HAP-1 (cell line): Measurements from ENCODE around the gene NOC4L.

Source experiments
- DNase-seq, 2 experiments: peaks; one replicate each; pipeline ENCODE4 v3.0.0-alpha.2; 2016 to 2020; ENCODE audit warnings: low spot score in 2 of 2
- H3K27me3 ChIP-seq: fragments of 250-450 bp; sonication (Bioruptor Pico); 2 replicates; pipeline ENCODE4 v1.5.1; 2020; ENCODE audit warnings: low read depth, mild to moderate bottlenecking, moderate library complexity
- H3K36me3 ChIP-seq: fragments of 250-450 bp; sonication (Bioruptor Pico); replicated peaks from 2 replicates; pipeline ENCODE4 v1.5.1; 2020; ENCODE audit warnings: mild to moderate bottlenecking
- H3K4me1 ChIP-seq: fragments of 250-450 bp; sonication (Bioruptor Pico); 2 replicates; pipeline ENCODE4 v1.5.1; 2020; ENCODE audit warnings: mild to moderate bottlenecking
- H3K4me3 ChIP-seq: fragments of 250-450 bp; sonication (Bioruptor Pico); 2 replicates; pipeline ENCODE4 v1.5.1; 2020; ENCODE audit warnings: mild to moderate bottlenecking, moderate library complexity
- H3K9me3 ChIP-seq: fragments of 250-450 bp; sonication (Bioruptor Pico); 2 replicates; pipeline ENCODE4 v1.5.1; 2020; ENCODE audit warnings: mild to moderate bottlenecking, moderate library complexity
- in situ Hi-C: fragments of 300-500 bp; cut with MboI; formaldehyde crosslinking; loops from 3 replicates; pipeline ENCODE4 v1.14.3; 2020; ENCODE audit warnings: low sequenced_read_pairs, inconsistent platforms, mixed read lengths

The NOC4L gene

DNA sequence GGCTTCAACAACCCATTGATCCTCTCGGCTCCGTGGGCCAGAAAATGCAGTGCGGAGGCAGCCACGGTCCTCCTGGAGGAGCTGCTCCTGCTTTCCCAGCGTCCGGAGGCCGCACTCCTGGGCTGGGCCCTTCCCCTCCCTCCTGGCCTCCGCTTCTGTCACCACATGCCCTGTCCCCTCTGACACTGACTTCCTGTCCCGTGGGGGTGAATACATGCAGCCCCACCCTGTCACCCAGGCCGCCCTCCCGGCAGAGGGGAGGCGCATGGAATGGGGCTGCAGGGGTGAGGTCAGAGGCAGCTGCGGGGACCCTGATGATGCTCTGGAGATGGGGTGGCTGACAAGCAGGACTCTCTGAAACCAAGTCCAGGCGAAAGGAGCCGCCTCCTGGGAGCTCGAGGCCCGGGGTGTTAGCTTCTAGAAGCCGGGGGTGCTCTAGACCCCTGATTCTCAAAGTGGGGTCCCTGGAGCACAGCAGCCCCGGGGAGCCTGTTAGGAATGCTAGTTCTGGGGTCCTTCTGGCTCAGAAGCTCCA lies 32.2 kb downstream of the NOC4L start:
- Histone ChIP-seq H3K4me3 (no peak overlapping the region), H3K4me1 (no peaks in the 10 kb centered on the region), H3K36me3 (no peaks in the 10 kb centered on the region), H3K9me3 (no peaks in the 10 kb centered on the region), H3K27me3 (peaks cover 36% of the 10 kb centered on the region)
- no peak for DNase-seq
- in situ Hi-C loops: no loop called here

DNA sequence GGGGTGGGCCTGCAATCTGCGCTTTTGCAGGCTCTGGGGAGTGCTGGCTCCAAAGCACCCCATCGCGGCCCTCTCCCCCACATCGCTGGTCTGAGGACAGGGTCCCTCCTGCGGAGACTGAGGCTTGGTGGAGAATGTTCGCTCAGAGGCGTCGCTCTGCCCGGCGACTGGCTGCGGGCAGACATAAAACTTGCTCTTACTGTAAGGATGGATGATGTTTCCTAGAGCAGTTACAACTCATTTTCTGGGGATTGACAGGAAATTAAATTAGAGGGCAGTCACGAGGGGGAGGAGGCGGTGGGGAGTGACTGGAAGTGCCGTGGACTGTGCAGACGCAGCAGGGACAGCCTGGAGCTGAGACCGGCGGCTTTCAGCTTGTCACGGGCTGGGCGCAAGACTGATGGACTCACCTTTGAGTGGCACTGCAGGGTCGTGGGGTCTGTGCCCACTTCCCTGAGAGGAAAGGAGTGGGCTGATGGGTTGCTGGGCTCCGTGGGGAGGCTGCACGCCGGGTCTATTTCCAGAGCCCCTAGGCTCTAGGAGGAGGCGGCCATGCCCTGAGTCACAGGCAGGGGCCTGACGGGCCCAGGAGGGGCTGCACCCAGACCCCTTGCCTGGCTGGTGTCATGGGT lies 32.8 kb downstream of the NOC4L start:
- Histone ChIP-seq H3K4me3 (no peak overlapping the region), H3K9me3 (no peaks in the 10 kb centered on the region), H3K36me3 (no peaks in the 10 kb centered on the region), H3K27me3 (peaks cover 36% of the 10 kb centered on the region), H3K4me1 (no peaks in the 10 kb centered on the region)
- in situ Hi-C loops: no loop called here
- DNase-seq: no peak

GRCh38 chr12:132178316-132178715 lies 34.1 kb downstream of the NOC4L start:
- no peaks in the 10 kb centered on the region for H3K36me3 ChIP-seq
- no peak for DNase-seq
- H3K27me3 ChIP-seq: peaks cover 27% of the 10 kb centered on the region
- no peak overlapping the region for H3K4me3 ChIP-seq
- H3K9me3 ChIP-seq: no peaks in the 10 kb centered on the region
- H3K4me1 ChIP-seq: no peaks in the 10 kb centered on the region
- in situ Hi-C loops: no loop called here

GRCh38 chr12:132178801-132179401 lies 34.6 kb downstream of the NOC4L start:
- in situ Hi-C loops: no loop called here
- no peaks in the 10 kb centered on the region for H3K4me1 ChIP-seq
- peaks cover 30% of the 10 kb centered on the region for H3K27me3 ChIP-seq
- H3K36me3 ChIP-seq: no peaks in the 10 kb centered on the region
- no peak overlapping the region for H3K4me3 ChIP-seq
- no peak for DNase-seq
- no peaks in the 10 kb centered on the region for H3K9me3 ChIP-seq

DNA sequence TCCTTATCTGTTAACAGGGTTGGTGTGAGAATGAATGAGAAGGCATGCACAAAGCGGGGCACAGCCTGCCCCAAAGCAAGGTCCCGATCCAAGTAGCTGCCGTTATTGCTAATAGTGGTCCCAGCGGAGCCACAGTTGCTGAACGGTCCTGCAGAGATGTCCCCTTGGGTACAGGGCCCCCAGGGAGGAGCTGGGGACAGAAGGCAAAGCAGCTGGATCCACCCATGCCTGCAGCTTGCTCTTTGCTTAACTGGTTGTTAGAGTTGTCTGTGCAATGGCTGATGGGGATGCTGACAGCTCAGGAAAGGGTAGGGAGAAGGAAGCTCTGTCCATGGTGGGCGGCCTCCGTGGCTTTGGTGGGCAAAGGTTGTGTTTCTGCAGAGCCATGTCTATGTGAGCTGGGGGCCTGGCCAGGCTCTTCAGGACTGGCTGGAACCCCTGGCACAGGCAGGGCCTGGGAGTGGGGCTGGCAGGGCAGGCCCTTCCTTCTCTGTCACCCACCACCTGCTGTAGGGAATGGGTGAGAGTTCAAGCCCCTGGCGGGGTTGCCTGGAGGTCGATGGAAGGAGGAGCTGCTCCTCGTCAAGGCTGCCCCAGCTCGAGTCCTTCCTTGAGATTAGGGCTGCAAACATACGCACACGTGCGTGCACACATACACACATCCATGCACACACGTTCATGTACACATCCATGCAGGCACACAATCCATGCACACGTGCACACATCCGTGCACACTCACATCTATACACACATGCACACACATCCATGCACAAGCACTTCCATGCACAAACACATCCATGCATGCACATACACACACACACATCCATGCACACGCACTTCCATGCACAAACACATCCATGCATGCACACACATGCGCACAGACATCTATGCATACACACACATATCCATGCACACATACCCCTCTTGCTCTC lies 35.4 kb downstream of the NOC4L start:
- no peaks in the 10 kb centered on the region for H3K4me1 ChIP-seq
- in situ Hi-C loops: no loop called here
- H3K36me3 ChIP-seq: no peaks in the 10 kb centered on the region
- peaks cover 30% of the 10 kb centered on the region for H3K27me3 ChIP-seq
- no peaks in the 10 kb centered on the region for H3K9me3 ChIP-seq
- no peak overlapping the region for H3K4me3 ChIP-seq
- no peak for DNase-seq

DNA sequence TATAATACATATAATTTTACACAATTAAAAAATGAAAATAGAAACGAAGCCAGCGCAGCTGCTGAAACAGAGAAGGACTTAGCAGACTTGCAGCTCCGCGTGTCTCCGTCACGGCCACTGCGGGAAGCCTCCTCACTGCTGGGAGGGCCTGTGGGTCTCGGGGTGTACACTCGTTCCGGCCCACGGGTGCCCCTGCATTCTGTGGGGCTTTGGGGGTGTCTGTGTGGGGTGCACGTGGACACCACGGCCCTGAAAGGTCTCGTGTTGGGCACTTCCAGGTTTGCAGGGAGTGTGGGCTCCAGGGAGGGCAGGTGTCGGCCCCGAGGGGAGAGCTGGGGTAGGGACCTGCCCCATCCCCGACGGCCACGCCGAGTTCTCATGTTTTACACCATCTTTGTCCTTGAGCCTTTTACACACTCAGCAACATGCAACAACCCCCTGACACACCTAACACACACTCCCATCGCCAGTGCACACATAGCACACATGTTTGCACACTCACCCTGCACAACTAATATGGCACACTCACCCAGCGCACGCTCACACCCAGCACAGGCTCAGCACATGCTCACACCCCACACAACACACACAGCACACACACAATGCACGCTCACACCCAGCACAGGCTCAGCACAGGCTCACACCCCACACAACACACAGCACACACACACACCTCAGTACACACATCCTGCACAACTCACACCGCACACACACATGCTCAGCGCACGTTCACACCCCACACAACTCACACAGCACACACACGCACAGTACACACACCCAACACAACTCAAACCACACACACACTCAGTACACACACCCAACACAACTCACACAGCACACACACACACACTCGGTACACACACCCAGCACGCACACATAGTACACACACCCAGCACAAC lies 36.6 kb downstream of the NOC4L start:
- H3K36me3 ChIP-seq: no peaks in the 10 kb centered on the region
- H3K9me3 ChIP-seq: no peaks in the 10 kb centered on the region
- peaks cover 30% of the 10 kb centered on the region for H3K27me3 ChIP-seq
- H3K4me1 ChIP-seq: no peaks in the 10 kb centered on the region
- H3K4me3 ChIP-seq: no peak overlapping the region
- in situ Hi-C loops: no loop called here
- no peak for DNase-seq

DNA sequence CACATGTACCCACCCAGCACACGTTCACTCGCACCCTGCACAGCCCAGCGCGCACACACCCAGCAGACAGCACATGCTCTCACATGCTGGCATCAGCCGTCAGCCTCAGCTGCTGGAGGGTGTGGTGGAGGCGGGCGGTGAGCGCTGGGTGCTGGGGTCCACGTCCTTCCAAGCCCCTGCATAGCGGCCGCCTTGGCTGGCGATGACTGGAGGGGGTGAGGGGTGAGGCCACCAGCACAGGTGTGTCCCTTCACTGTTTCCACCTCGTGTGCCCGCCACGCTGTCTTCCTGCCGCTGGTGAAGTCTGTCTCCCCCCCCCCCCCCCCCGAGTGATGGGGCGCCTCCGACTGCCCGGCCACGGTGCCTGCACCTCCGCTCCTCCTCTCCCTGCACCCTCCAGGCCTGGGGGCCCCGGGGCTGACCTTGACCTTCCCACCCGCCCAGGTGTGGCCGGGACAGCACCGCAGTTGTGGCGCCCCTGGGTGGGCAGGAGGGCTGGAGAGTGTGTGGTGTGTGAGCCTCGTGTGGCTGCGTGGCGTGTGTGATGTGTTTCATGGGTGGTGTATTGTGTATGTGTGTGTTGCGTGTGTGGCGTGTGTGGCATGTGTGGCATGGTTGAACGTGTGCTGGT lies 37.4 kb downstream of the NOC4L start:
- DNase-seq: no peak
- Histone ChIP-seq H3K9me3 (no peaks in the 10 kb centered on the region), H3K27me3 (peaks cover 30% of the 10 kb centered on the region), H3K4me1 (no peaks in the 10 kb centered on the region), H3K36me3 (no peaks in the 10 kb centered on the region), H3K4me3 (no peak overlapping the region)
- in situ Hi-C loops: no loop called here

DNA sequence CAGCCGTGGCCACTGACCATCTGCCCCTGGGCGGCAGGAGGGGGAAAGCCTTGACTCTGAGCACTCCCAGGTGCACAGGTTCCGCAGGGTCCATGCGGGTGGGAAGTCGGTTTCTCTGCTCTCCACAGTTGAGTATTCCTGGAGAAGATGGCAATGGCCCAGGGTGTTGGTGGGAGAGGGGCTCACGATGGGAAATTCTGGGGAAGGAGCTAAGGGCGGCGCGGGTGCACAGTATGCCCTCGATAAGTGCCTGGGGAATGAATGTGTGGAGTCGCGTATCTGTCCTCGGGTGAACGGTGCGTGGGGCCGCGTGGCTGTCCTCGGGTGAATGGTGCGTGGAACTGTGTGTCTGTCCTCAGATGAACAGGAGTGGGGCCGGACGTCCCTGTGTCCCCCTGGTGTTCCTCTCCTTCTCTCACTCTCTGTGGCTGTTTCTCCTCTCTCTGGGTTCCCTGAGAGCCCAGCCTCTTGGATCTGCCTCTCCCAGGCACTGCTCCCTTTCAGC lies 38.0 kb downstream of the NOC4L start:
- H3K27me3 ChIP-seq: peaks cover 28% of the 10 kb centered on the region
- H3K4me3 ChIP-seq: no peak overlapping the region
- no peaks in the 10 kb centered on the region for H3K9me3 ChIP-seq
- H3K4me1 ChIP-seq: no peaks in the 10 kb centered on the region
- no peaks in the 10 kb centered on the region for H3K36me3 ChIP-seq
- in situ Hi-C loops: no loop called here
- DNase-seq: no peak

- H3K27me3 ChIP-seq: peaks cover 27% of the 10 kb centered on the region
- no peak overlapping the region for H3K4me3 ChIP-seq
- in situ Hi-C loops: no loop called here
- H3K36me3 ChIP-seq: no peaks in the 10 kb centered on the region
- no peaks in the 10 kb centered on the region for H3K9me3 ChIP-seq
- DNase-seq: no peak
- no peaks in the 10 kb centered on the region for H3K4me1 ChIP-seq
Observed at GRCh38 chr12:132182711-132183365, 38.6 kb downstream of the NOC4L start.

- peaks cover 11% of the 10 kb centered on the region; the same call in 1 of the 2 replicates for H3K27me3 ChIP-seq
- DNase-seq: no peak
- no peaks in the 10 kb centered on the region for H3K9me3 ChIP-seq
- H3K4me3 ChIP-seq: no peak overlapping the region
- in situ Hi-C loops: no loop called here
- H3K36me3 ChIP-seq: no peaks in the 10 kb centered on the region
- H3K4me1 ChIP-seq: peaks cover 7% of the 10 kb centered on the region
Observed at GRCh38 chr12:132185705-132186104, 41.4 kb downstream of the NOC4L start.

DNA sequence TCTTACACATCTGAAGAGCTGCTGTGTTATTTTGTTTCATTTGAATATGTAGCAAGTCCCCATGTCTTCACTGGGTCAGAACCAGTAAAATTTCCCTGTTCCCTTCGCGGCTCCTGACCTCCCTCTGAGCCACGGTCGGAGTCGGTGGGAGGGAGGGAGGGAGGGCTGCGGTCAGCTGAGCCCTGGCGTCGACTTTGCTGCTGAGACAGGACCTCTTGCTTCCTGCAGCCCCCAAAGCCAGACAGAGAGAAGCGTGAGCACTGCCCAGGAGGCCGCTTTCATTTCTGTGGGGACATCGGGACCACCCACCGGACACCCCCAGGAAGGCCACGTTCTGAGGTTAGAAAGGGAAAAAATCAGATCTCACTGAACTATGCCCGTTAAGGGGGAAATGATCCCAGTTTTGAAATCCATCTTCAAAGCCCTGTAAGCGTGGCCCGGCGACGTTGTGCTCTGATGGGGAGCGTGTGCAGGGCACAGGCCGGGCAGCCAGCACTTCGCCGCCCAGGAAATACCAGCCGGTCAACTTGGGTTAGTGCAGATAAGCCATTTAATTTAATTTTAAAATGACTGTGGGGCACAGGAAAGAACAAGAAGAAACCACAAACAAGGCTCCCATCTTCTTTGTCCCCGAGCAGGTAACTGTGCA lies 42.1 kb downstream of the NOC4L start:
- DNase-seq: no peak
- Histone ChIP-seq H3K9me3 (no peaks in the 10 kb centered on the region), H3K4me3 (no peak overlapping the region), H3K27me3 (peaks cover 11% of the 10 kb centered on the region; the same call in 1 of the 2 replicates), H3K4me1 (peaks cover 7% of the 10 kb centered on the region), H3K36me3 (no peaks in the 10 kb centered on the region)
- in situ Hi-C loops: no loop called here
